Neural progenitor cell (in vitro differentiated cells): ENCODE measurements around the gene RNF40. TPM values are rescaled to one million over a fixed set of nuclear protein-coding genes. Genes with fewer than 3 reads are reported as not detected.

ENCODE experiments used
- DNase-seq: peaks from one replicate; pipeline ENCODE4 v3.0.0-alpha.2; 2016; ENCODE audit warnings: low spot score
- H2AFZ ChIP-seq: fragments of 200-600 bp; sonication (generic); replicated peaks from 2 replicates; pipeline ENCODE4 v1.6.1; 2016; ENCODE audit warnings: antibody characterized with exemption
- H3F3A ChIP-seq: fragments of 200-600 bp; sonication (generic); 2 replicates; pipeline ENCODE4 v1.6.1; 2016; ENCODE audit warnings: antibody characterized with exemption, low read depth
- H3K27ac ChIP-seq: fragments of 200-600 bp; sonication (generic); 2 replicates; pipeline ENCODE4 v1.5.1; 2016; ENCODE audit warnings: mild to moderate bottlenecking
- H3K27me3 ChIP-seq: fragments of 200-600 bp; sonication (generic); 2 replicates; pipeline ENCODE4 v1.6.1; 2016; ENCODE audit warnings: mild to moderate bottlenecking, moderate library complexity
- H3K36me3 ChIP-seq: fragments of 200-600 bp; sonication (generic); 2 replicates; pipeline ENCODE4 v1.5.1; 2016
- H3K4me1 ChIP-seq: fragments of 200-600 bp; sonication (generic); 2 replicates; pipeline ENCODE4 v1.6.1; 2016; ENCODE audit warnings: mixed run types
- H3K4me2 ChIP-seq: fragments of 200-600 bp; sonication (generic); 2 replicates; pipeline ENCODE4 v1.6.1; 2016
- H3K4me3 ChIP-seq: fragments of 200-600 bp; sonication (generic); 2 replicates; pipeline ENCODE4 v1.5.1; 2016
- H3K79me2 ChIP-seq: fragments of 200-600 bp; sonication (generic); 2 replicates; pipeline ENCODE4 v1.6.1; 2016; ENCODE audit warnings: low read depth
- H3K9ac ChIP-seq: fragments of 200-600 bp; sonication (generic); 2 replicates; pipeline ENCODE4 v1.6.1; 2016
- H3K9me3 ChIP-seq: fragments of 200-600 bp; sonication (generic); 2 replicates; pipeline ENCODE4 v1.5.1; 2016; ENCODE audit warnings: low read depth
- H4K20me1 ChIP-seq: fragments of 200-600 bp; sonication (generic); 2 replicates; pipeline ENCODE4 v1.6.1; 2016; ENCODE audit warnings: low read depth
- H3K27ac Mint-ChIP-seq: 3 replicates; pipeline ENCODE4 v1.8.0; 2021; ENCODE audit warnings: mixed read lengths
- H3K27me3 Mint-ChIP-seq: 2 replicates; pipeline ENCODE4 v1.8.0; 2022; ENCODE audit warnings: low read depth, mild to moderate bottlenecking, inconsistent platforms, moderate library complexity, mixed read lengths; ENCODE audit not compliant: insufficient read depth
- H3K36me3 Mint-ChIP-seq: 3 replicates; pipeline ENCODE4 v1.8.0; 2021; ENCODE audit warnings: mixed read lengths
- H3K4me1 Mint-ChIP-seq: 3 replicates; pipeline ENCODE4 v1.8.0; 2021; ENCODE audit warnings: mixed read lengths
- H3K4me3 Mint-ChIP-seq: 3 replicates; pipeline ENCODE4 v1.8.0; 2021; ENCODE audit warnings: mild to moderate bottlenecking, moderate library complexity, mixed read lengths
- H3K9me3 Mint-ChIP-seq: 3 replicates; pipeline ENCODE4 v1.8.0; 2020; ENCODE audit warnings: mixed read lengths
- EZH2 ChIP-seq: fragments of 200-600 bp; sonication (generic); IDR thresholded peaks from 2 replicates; pipeline ENCODE4 v1.6.1; 2017; ENCODE audit warnings: antibody characterized with exemption, mild to moderate bottlenecking, moderate library complexity
- EZH2phosphoT487 ChIP-seq: fragments of 200-600 bp; sonication (generic); IDR thresholded peaks from 2 replicates; pipeline ENCODE4 v1.6.1; 2017; ENCODE audit warnings: antibody characterized with exemption
- total RNA-seq: library from RNA; depleted of rRNA; stranded (reverse); fragments of >200 nt; gene quantifications from 2 replicates; pipeline ENCODE4 v1.2.3, GENCODE V29; 2015; ENCODE audit warnings: low replicate concordance
- TF ChIP-seq, protein P1 (sequence below): fragments of 200-600 bp; sonication (generic); IDR thresholded peaks from 2 replicates; pipeline ENCODE4 v1.5.1; 2017; ENCODE audit warnings: antibody characterized with exemption, mild to moderate bottlenecking

RNF40 gene
- total RNA-seq, 1 donor from 2014 or later: 45.6 TPM

GRCh38 chr16:30758988-30759491 lies 3.1 kb upstream of the RNF40 start:
- H3K27me3 ChIP-seq: no peaks in the 10 kb centered on the region
- peaks cover 12% of the 10 kb centered on the region for H3K27me3 Mint-ChIP-seq
- no peaks in the 10 kb centered on the region for H3K9me3 Mint-ChIP-seq
- peaks cover 26% of the 10 kb centered on the region for H4K20me1 ChIP-seq
- no peak overlapping the region for H3K4me2 ChIP-seq
- no peak for TF ChIP-seq EZH2
- TF ChIP-seq, protein P1, sequence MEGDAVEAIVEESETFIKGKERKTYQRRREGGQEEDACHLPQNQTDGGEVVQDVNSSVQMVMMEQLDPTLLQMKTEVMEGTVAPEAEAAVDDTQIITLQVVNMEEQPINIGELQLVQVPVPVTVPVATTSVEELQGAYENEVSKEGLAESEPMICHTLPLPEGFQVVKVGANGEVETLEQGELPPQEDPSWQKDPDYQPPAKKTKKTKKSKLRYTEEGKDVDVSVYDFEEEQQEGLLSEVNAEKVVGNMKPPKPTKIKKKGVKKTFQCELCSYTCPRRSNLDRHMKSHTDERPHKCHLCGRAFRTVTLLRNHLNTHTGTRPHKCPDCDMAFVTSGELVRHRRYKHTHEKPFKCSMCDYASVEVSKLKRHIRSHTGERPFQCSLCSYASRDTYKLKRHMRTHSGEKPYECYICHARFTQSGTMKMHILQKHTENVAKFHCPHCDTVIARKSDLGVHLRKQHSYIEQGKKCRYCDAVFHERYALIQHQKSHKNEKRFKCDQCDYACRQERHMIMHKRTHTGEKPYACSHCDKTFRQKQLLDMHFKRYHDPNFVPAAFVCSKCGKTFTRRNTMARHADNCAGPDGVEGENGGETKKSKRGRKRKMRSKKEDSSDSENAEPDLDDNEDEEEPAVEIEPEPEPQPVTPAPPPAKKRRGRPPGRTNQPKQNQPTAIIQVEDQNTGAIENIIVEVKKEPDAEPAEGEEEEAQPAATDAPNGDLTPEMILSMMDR: no peak
- TF ChIP-seq EZH2phosphoT487: no peak
- peak overlapping the region; percentile 70 for H3K4me3 Mint-ChIP-seq
- H3K27ac ChIP-seq: no peak overlapping the region
- no peak overlapping the region for H2AFZ ChIP-seq
- H3K79me2 ChIP-seq: peaks cover 18% of the 10 kb centered on the region
- H3K36me3 Mint-ChIP-seq: peaks cover 22% of the 10 kb centered on the region
- peak overlapping the region; percentile 50 for H3K27ac Mint-ChIP-seq
- no peak for DNase-seq
- H3K4me1 ChIP-seq: peaks cover 15% of the 10 kb centered on the region
- H3F3A ChIP-seq: peaks cover 16% of the 10 kb centered on the region
- peaks cover 27% of the 10 kb centered on the region for H3K4me1 Mint-ChIP-seq
- no peaks in the 10 kb centered on the region for H3K9me3 ChIP-seq
- no peak overlapping the region for H3K4me3 ChIP-seq
- peaks cover 12% of the 10 kb centered on the region for H3K36me3 ChIP-seq
- H3K9ac ChIP-seq: no peak overlapping the region

GRCh38 chr16:30760001-30760559 lies 2.0 kb upstream of the RNF40 start:
- Histone ChIP-seq H3K4me2 (peak overlapping the region; percentile 84), H3K4me1 (peaks cover 15% of the 10 kb centered on the region), H3F3A (peaks cover 16% of the 10 kb centered on the region), H2AFZ (no peak overlapping the region), H3K27ac (no peak overlapping the region), H3K36me3 (peaks cover 14% of the 10 kb centered on the region), H3K79me2 (peaks cover 22% of the 10 kb centered on the region), H4K20me1 (peaks cover 27% of the 10 kb centered on the region), H3K9me3 (no peaks in the 10 kb centered on the region), H3K4me3 (no peak overlapping the region), H3K9ac (no peak overlapping the region), H3K27me3 (no peaks in the 10 kb centered on the region)
- no peaks in the 10 kb centered on the region for H3K9me3 Mint-ChIP-seq
- peaks cover 12% of the 10 kb centered on the region for H3K27me3 Mint-ChIP-seq
- H3K4me1 Mint-ChIP-seq: peaks cover 27% of the 10 kb centered on the region
- H3K27ac Mint-ChIP-seq: no peak overlapping the region
- peak overlapping the region; percentile 95 for H3K4me3 Mint-ChIP-seq
- TF ChIP-seq, protein P1: no peak
- no peak for TF ChIP-seq EZH2phosphoT487
- no peak for TF ChIP-seq EZH2
- DNase-seq: no peak
- H3K36me3 Mint-ChIP-seq: peaks cover 22% of the 10 kb centered on the region

- Histone ChIP-seq H3K9ac (peak overlapping the region; percentile 36), H3K27ac (no peak overlapping the region)
Measured at GRCh38 chr16:30760577-30761426, 1.3 kb upstream of the RNF40 start.

More at GRCh38 chr16:30760577-30761426, 1.3 kb upstream of the RNF40 start:
- H3F3A ChIP-seq: peaks cover 16% of the 10 kb centered on the region
- Mint-ChIP-seq H3K36me3 (peaks cover 24% of the 10 kb centered on the region), H3K27me3 (peaks cover 12% of the 10 kb centered on the region), H3K4me1 (peaks cover 27% of the 10 kb centered on the region), H3K9me3 (no peaks in the 10 kb centered on the region), H3K4me3 (peak overlapping the region; percentile 95), H3K27ac (no peak overlapping the region)
- TF ChIP-seq EZH2 (no peak), EZH2phosphoT487 (no peak)
- TF ChIP-seq, protein P1: no peak
- peaks cover 27% of the 10 kb centered on the region for H4K20me1 ChIP-seq
- peaks cover 22% of the 10 kb centered on the region for H3K79me2 ChIP-seq
- peak overlapping the region; percentile 80 for H3K4me3 ChIP-seq
- H2AFZ ChIP-seq: peak overlapping the region; percentile 62
- peak overlapping the region; percentile 84 for H3K4me2 ChIP-seq
- no peaks in the 10 kb centered on the region for H3K9me3 ChIP-seq
- peaks cover 14% of the 10 kb centered on the region for H3K36me3 ChIP-seq
- no peaks in the 10 kb centered on the region for H3K27me3 ChIP-seq
- DNase-seq: no peak
- H3K4me1 ChIP-seq: peaks cover 15% of the 10 kb centered on the region
